ENCODE results near the gene CCR5AS.

The CCR5AS gene

GRCh38 chr3:46440531-46441294, 33.8 kb upstream of the CCR5AS start:
- no peaks in the 10 kb centered on the region for H3K36me3 Mint-ChIP-seq
- ChIA-PET CTCF (no interaction called here), POLR2A (no interaction called here)
- TF ChIP-seq JUN (CRISPR knock-in tag; IDR thresholded peaks at IDR 0.05) (no peak), ZBTB43 (CRISPR knock-in tag; IDR thresholded peaks at IDR 0.05) (no peak), SMAD3 (CRISPR knock-in tag; IDR thresholded peaks at IDR 0.05; ENCODE audit: borderline replicate concordance) (no peak), CDX4 (CRISPR knock-in tag; IDR thresholded peaks at IDR 0.05; ENCODE audit: borderline replicate concordance) (no peak), GRHL2 (CRISPR knock-in tag; IDR thresholded peaks at IDR 0.05; ENCODE audit: insufficient replicate concordance, severe bottlenecking) (no peak), AR (CRISPR knock-in tag; IDR thresholded peaks at IDR 0.05) (no peak), ERG (CRISPR knock-in tag; IDR thresholded peaks at IDR 0.05) (no peak), ZNF281 (CRISPR knock-in tag; IDR thresholded peaks at IDR 0.05) (no peak), GTF2I (CRISPR knock-in tag; conservative IDR thresholded peaks at IDR 0.05) (no peak), E2F1 (CRISPR knock-in tag; IDR thresholded peaks at IDR 0.05) (no peak), RELA (CRISPR knock-in tag; IDR thresholded peaks at IDR 0.05; ENCODE audit: borderline replicate concordance) (no peak), E2F5 (CRISPR knock-in tag; IDR thresholded peaks at IDR 0.05) (no peak), TEAD1 (CRISPR knock-in tag; IDR thresholded peaks at IDR 0.05) (no peak), ZNF219 (CRISPR knock-in tag; IDR thresholded peaks at IDR 0.05; ENCODE audit: borderline replicate concordance) (no peak), MYBL2 (CRISPR knock-in tag; IDR thresholded peaks at IDR 0.05) (no peak), KAT7 (CRISPR knock-in tag; IDR thresholded peaks at IDR 0.05; ENCODE audit: borderline replicate concordance) (no peak), ZNF425 (CRISPR knock-in tag; conservative IDR thresholded peaks at IDR 0.05) (no peak)
- ATAC-seq (peak; percentile 26; the same call in 1 of the 2 replicates), DNase-seq (ENCODE audit: low spot score) (no peak)
- no peak overlapping the region for H3K4me3 Mint-ChIP-seq
- H3K27ac Mint-ChIP-seq: no peak overlapping the region
- H3K27me3 Mint-ChIP-seq (ENCODE audit: low read depth): no peaks in the 10 kb centered on the region
- H3K4me1 Mint-ChIP-seq: peaks cover 13% of the 10 kb centered on the region
- no peaks in the 10 kb centered on the region for H3K9me3 Mint-ChIP-seq
